Adipocyte (in vitro differentiated cells): ENCODE data around the gene HECW1.

Source experiments
- DNase-seq: peaks from one replicate; pipeline ENCODE4 v3.0.0-alpha.2; 2015; ENCODE audit warnings: low read depth
- H3K27me3 ChIP-seq: replicated peaks from 2 replicates; pipeline ENCODE4 v1.7.0; 2013; ENCODE audit warnings: mild to moderate bottlenecking, low read length, moderate library complexity; ENCODE audit not compliant: control insufficient read depth, insufficient read depth
- H3K36me3 ChIP-seq: 2 replicates; pipeline ENCODE4 v1.7.0; 2013; ENCODE audit warnings: low read length, mild to moderate bottlenecking, moderate library complexity; ENCODE audit not compliant: control insufficient read depth, insufficient read depth, severe bottlenecking
- H3K4me1 ChIP-seq: 2 replicates; pipeline ENCODE4 v1.7.0; 2013; ENCODE audit warnings: mild to moderate bottlenecking, low read length, moderate library complexity; ENCODE audit not compliant: control insufficient read depth, insufficient read depth
- H3K4me3 ChIP-seq: 2 replicates; pipeline ENCODE4 v1.7.0; 2013; ENCODE audit warnings: mild to moderate bottlenecking, low read length, moderate library complexity
- H3K9ac ChIP-seq: 2 replicates; pipeline ENCODE4 v1.7.0; 2013; ENCODE audit warnings: mild to moderate bottlenecking, low read length, moderate library complexity
- H3K9me3 ChIP-seq: 2 replicates; pipeline ENCODE4 v1.7.0; 2013; ENCODE audit warnings: mild to moderate bottlenecking, low read length, moderate library complexity; ENCODE audit not compliant: control insufficient read depth

The HECW1 gene

DNA sequence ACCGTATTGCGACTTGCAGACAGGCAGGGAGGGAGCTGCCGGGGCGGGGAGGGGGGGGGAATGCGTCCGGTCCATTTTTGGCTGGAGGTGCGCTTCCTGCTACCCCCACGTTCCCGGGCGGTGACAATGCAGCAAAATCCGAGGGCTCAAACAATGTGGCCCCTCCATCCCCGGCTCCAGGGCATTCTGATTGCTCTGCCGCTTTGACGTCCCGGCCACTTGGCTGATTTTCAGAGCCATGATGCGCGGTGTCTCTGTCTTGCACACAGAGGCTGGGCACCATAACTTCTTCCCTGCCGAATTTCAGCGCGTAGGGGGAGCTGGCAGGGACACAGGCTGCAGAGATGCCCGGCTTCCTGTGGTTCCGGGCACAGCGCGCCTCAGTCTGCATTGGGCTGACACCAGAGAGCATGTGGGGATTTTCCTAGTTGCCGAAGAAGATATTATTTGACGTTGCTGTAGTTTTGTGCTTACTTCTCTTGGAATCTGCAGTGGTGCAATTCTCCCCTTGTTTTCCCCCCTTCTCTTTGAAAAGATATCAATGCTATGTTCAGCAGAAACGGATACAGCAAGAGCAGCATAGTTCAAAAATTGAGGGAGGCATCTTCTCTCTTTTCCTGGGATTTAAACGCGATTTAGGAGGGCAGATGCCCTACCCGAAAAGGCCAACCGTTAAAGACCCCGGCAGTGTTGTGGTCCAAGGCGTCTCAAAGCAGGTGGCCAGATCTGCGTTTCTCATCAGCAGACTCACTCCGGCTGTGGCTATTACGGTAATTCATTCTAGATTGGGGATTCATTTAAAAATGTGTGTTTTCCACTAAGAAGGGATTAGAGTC, 1.4 kb downstream of the HECW1 start:
- Histone ChIP-seq H3K36me3 (no peaks in the 10 kb centered on the region), H3K4me3 (peak overlapping the region; percentile 82), H3K27me3 (no peaks in the 10 kb centered on the region), H3K4me1 (peaks cover 40% of the 10 kb centered on the region), H3K9me3 (no peaks in the 10 kb centered on the region), H3K9ac (peak overlapping the region; percentile 71)
- peak; percentile 41 for DNase-seq

DNA sequence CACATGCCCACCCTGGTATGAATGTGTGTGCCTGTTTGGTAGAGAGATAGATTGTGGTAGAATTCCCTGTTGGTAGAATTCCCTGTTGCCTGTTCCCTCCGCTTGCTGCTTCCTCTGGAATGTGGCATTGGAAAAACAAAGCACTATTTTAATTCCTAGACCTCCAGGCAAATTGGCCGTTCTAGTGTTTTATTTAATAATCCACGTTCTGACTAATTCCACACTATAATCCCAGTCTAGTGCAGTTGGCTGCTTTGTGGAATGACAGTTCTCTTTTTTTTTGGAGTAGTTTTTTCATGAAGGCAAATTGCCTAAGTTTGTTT, 2.0 kb downstream of the HECW1 start:
- peaks cover 45% of the 10 kb centered on the region for H3K4me1 ChIP-seq
- no peak for DNase-seq
- H3K9me3 ChIP-seq: no peaks in the 10 kb centered on the region
- H3K36me3 ChIP-seq: no peaks in the 10 kb centered on the region
- H3K27me3 ChIP-seq: no peaks in the 10 kb centered on the region
- peak overlapping the region; percentile 71 for H3K9ac ChIP-seq
- H3K4me3 ChIP-seq: peak overlapping the region; percentile 82

DNA sequence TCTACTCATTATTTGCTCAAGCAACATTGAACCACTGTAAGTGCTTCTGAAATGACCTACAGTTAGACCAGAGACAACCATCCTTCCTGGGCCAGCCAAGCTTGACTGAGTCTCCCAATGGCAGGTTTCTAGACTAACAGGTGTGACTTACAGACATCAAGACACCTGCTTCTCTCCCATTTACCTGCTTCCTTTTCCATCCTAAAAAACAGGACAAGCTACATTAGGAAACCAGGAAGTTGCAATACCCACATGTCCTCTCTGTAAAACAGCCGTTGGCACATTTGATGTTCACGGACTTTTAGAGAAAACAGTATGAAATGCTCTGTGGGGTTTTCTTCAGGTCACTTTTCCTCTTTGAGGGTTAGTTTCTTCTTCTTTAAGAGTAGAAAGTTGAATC, 4.0 kb downstream of the HECW1 start:
- H3K9me3 ChIP-seq: no peaks in the 10 kb centered on the region
- no peaks in the 10 kb centered on the region for H3K27me3 ChIP-seq

DNA sequence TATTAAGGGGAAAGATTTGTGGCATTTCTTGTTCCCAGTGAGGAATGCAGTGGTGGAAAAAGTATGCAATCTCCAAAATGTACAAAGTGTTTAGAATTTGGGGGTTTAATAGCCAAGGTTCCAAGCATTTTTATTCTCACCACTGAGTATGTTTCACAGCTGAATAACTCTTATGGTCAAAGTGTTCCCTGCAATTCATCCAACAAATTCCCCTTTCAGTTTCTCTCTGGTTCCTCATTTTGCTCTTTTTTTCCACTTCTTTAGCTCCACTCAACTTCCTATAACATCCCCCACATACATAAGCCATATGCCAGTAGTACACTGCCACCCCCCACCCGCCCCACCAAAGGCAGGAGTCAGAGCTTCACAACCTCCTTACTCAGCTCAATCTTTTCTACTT, 4.6 kb downstream of the HECW1 start:
- DNase-seq: peak; percentile 39
- H3K9ac ChIP-seq: peak overlapping the region; percentile 59
- peak overlapping the region; percentile 4 for H3K4me3 ChIP-seq

More for the DNA sequence above, 4.0 kb downstream of the HECW1 start:
- Histone ChIP-seq H3K9ac (peak overlapping the region; percentile 50), H3K4me3 (peak overlapping the region; percentile 15), H3K36me3 (no peaks in the 10 kb centered on the region), H3K4me1 (peaks cover 46% of the 10 kb centered on the region)
- no peak for DNase-seq

DNA sequence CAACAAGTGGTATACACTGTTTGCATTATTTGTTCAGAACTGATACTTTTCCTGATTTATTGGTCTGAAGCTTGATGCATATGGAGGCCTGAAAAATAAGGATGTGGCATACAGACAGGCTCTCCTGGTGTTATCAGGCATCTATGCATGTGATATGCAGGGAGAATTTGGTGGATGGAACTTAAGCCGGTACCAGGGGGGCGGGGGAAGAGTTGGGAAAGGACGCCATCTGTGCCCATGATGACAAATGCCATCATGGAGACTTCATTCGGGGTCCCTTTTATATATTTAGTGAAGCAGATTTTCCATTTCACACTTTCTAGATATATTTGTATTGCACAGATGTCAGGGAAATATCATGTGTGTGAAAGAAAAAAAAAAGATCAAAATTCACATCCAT, 5.4 kb downstream of the HECW1 start:
- Histone ChIP-seq H3K4me1 (peaks cover 42% of the 10 kb centered on the region), H3K36me3 (no peaks in the 10 kb centered on the region), H3K4me3 (no peak overlapping the region), H3K27me3 (no peaks in the 10 kb centered on the region), H3K9me3 (no peaks in the 10 kb centered on the region), H3K9ac (peak overlapping the region; percentile 59)
- no peak for DNase-seq

More for the DNA sequence above, 4.6 kb downstream of the HECW1 start:
- H3K4me1 ChIP-seq: peaks cover 42% of the 10 kb centered on the region
- no peaks in the 10 kb centered on the region for H3K27me3 ChIP-seq
- H3K9me3 ChIP-seq: no peaks in the 10 kb centered on the region
- H3K36me3 ChIP-seq: no peaks in the 10 kb centered on the region

DNA sequence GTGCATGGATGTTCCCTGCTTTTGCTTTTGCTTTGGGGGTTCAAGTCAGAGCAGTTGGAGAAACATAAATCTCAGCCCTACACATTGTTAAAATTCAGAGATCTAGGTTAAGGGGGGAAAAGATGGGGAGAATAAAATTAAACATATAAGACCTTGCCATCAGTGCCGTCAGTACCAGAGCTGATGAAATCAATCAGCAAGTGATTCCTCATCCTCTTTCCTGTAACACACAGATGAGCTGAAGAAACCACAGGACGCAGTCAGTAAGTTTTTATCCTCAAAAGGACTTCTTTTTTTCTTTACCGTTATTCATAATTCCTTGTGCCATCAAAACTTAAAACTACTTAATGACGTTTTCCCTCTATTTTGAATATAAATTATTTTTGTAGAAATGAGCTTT, 5.9 kb downstream of the HECW1 start:
- Histone ChIP-seq H3K27me3 (no peaks in the 10 kb centered on the region), H3K4me1 (peaks cover 42% of the 10 kb centered on the region), H3K36me3 (no peaks in the 10 kb centered on the region), H3K9me3 (no peaks in the 10 kb centered on the region), H3K9ac (peak overlapping the region; percentile 59), H3K4me3 (no peak overlapping the region)
- no peak for DNase-seq

DNA sequence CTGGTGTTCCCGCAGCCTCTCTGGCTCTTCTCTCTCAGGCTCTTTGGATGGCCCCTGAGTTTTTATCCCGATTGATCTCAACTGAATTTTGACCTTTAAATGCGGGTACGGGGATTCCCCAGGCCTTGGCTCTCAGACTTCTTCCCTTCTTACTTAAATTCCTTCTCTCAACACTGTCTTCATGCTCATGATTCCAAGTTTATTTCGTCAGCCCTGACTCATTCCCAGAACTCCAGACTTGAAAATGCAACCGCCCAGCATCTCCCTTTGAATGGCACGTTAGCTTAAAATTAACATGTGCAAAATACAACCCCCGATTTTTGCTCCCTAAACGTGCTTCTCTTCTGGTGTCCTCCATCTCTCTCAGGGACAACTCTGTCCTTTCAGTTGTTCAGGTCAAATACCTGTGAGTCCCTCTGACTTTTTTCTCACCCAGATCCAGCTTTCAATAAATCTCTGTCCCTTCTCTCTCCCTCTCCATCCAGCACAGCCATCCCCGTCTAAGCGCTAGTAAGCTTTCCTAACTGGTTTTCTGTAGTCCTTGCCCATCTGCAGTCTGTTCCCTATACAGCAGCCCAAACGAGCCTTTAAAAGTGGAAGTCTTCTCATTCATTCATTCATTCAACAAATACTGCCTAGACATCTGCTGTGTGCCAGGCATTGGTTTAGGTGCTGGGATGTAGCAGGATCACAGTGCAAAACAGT, 7.1 kb downstream of the HECW1 start:
- peak overlapping the region; percentile 38 for H3K9ac ChIP-seq
- H3K36me3 ChIP-seq: no peaks in the 10 kb centered on the region
- peaks cover 34% of the 10 kb centered on the region for H3K4me1 ChIP-seq
- peak overlapping the region; percentile 15 for H3K4me3 ChIP-seq
- H3K9me3 ChIP-seq: no peaks in the 10 kb centered on the region
- no peaks in the 10 kb centered on the region for H3K27me3 ChIP-seq
- peak; percentile 77 for DNase-seq

DNA sequence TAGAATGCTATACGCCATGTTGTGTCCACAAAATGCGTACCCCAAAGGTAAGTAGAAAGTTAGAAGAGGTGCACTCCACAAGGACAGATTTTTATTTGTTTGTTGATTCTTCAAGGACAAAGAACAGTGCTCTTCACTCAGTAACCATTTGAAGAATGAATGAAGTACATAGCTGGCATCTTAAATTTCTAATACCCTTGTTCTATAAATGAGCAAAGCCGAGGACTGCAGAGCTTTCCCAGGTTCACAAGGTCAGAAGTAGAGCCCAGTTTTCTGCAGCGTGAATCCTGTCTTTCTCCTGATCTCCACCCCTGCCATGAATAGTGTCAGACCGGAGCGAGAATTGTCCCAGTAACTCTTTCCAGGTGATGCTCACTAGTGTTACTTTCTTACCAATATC, 9.5 kb downstream of the HECW1 start:
- Histone ChIP-seq H3K9me3 (no peaks in the 10 kb centered on the region), H3K9ac (no peak overlapping the region), H3K36me3 (no peaks in the 10 kb centered on the region), H3K27me3 (no peaks in the 10 kb centered on the region), H3K4me1 (peaks cover 25% of the 10 kb centered on the region), H3K4me3 (no peak overlapping the region)
- DNase-seq: no peak

DNA sequence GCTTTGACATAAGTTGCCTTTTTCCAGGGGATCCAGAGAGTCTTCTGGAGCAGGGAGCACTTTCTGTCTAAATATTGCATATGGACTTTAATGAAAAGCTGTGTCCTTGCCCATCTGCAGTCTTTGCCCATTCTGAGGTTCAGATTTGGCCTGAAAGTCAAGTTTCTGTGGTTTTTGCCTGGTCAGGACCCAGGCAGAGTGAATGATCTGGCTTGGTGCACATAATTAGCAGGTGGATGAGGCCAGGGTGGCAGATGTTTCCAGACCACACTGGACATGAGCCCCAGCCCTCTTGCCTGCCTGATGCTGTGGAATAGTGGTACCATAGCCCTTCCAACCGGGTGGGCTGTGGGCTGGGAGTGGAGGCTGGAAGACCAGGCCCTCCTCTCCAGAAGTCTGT, 11.0 kb downstream of the HECW1 start:
- no peaks in the 10 kb centered on the region for H3K36me3 ChIP-seq
- H3K4me1 ChIP-seq: peaks cover 13% of the 10 kb centered on the region
- H3K9ac ChIP-seq: no peak overlapping the region
- H3K27me3 ChIP-seq: no peaks in the 10 kb centered on the region
- DNase-seq: no peak
- H3K9me3 ChIP-seq: no peaks in the 10 kb centered on the region
- H3K4me3 ChIP-seq: no peak overlapping the region

DNA sequence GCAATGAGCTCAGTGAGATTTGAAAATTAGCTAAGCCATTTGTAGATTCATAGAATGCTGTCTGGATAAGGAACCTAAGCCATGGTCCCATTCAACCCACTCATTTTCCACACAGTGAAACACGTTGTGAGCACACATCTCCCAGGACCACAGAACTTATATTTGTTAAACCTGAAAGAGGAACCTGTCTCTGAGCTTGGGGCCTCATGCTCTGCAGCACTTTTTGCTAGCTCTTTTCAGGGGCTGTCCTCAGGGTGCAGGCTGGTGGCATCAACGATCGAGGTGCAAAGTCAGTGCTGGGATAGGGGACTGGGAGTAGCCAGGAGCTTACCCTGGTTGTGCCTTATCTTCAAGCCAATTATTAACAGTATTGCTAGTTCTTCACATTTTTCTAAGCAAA, 11.9 kb downstream of the HECW1 start:
- Histone ChIP-seq H3K9me3 (no peaks in the 10 kb centered on the region), H3K4me1 (peaks cover 4% of the 10 kb centered on the region), H3K9ac (no peak overlapping the region), H3K4me3 (no peak overlapping the region), H3K27me3 (no peaks in the 10 kb centered on the region), H3K36me3 (no peaks in the 10 kb centered on the region)
- DNase-seq: no peak

DNA sequence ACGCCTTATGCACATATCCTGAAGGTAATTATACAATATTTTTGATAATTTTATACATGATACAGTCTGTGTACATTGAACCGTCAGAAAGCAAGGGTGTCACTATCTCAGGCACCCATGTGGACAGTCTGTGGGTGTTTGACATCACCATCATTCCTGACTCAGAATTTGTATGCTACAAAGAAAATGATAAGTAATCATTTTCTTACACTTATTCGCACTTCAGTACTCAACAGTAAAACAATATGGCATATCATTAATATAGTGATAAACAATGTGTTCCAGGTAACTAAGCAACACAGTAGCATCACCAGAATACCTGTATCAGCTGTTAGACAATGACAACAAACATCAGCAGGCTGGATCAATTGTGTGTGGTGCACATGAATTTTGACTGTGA, 17.9 kb downstream of the HECW1 start:
- no peak for DNase-seq
- no peaks in the 10 kb centered on the region for H3K9me3 ChIP-seq
- no peaks in the 10 kb centered on the region for H3K36me3 ChIP-seq
- H3K4me1 ChIP-seq: no peaks in the 10 kb centered on the region
- no peak overlapping the region for H3K9ac ChIP-seq
- H3K27me3 ChIP-seq: no peaks in the 10 kb centered on the region
- no peak overlapping the region for H3K4me3 ChIP-seq
